Heart left ventricle (tissue), 16 donors: ENCODE measurements around the gene EPN2. TPM values are rescaled to one million over a fixed set of nuclear protein-coding genes. Genes with fewer than 3 reads are reported as not detected.

ENCODE experiments used
- ATAC-seq, 4 donors: fragments of 200-7000 bp; cut with Tn5 transposase; one replicate each; pipeline ENCODE4 v1.9.1; 2020 to 2022; ENCODE audit warnings: moderate library complexity in 4 of 4, mild to moderate bottlenecking in 3 of 4, moderate number of reproducible peaks in 1 of 4
- DNase-seq, 5 donors: peaks; one replicate each; pipeline ENCODE4 v3.0.0-alpha.2; 2020
- H3K27ac ChIP-seq, 12 donors: fragments of 200-600 bp; sonication (generic) in 4 of 12; one replicate each; pipeline versions ENCODE4 v1.5.0 to v1.8.0; 2016 to 2022; ENCODE audit warnings: mild to moderate bottlenecking in 2 of 12
- H3K27me3 ChIP-seq, 9 donors: fragments of 200-600 bp; sonication (generic) in 2 of 9; one replicate each; pipeline versions ENCODE4 v1.5.1 to v1.8.0; 2016 to 2022; ENCODE audit warnings: mild to moderate bottlenecking in 3 of 9
- H3K36me3 ChIP-seq, 9 donors: fragments of 200-600 bp; sonication (generic) in 2 of 9; one replicate each; pipeline versions ENCODE4 v1.5.0 to v1.8.0; 2018 to 2022; ENCODE audit warnings: mild to moderate bottlenecking in 2 of 9
- H3K4me1 ChIP-seq, 12 donors: fragments of 200-600 bp; sonication (generic) in 4 of 12; one replicate each; pipeline versions ENCODE4 v1.5.0 to v1.8.0; 2016 to 2022; ENCODE audit warnings: mild to moderate bottlenecking in 3 of 12
- H3K4me3 ChIP-seq, 12 donors: fragments of 200-600 bp; sonication (generic) in 4 of 12; one replicate each; pipeline versions ENCODE4 v1.5.0 to v1.8.0; 2017 to 2022; ENCODE audit warnings: mild to moderate bottlenecking in 9 of 12, moderate library complexity in 4 of 12
- H3K9me3 ChIP-seq, 12 donors: fragments of 200-600 bp; sonication (generic) in 4 of 12; one replicate each; pipeline versions ENCODE4 v1.5.0 to v1.8.0; 2016 to 2022; ENCODE audit warnings: mild to moderate bottlenecking in 1 of 12
- CTCF ChIP-seq, 12 donors: fragments of 200-600 bp; sonication (generic) in 4 of 12; IDR thresholded peaks; one replicate each; pipeline versions ENCODE4 v1.5.0 to v1.8.0; 2018 to 2022; ENCODE audit warnings: antibody characterized with exemption in 12 of 12, mild to moderate bottlenecking in 5 of 12
- POLR2A ChIP-seq, 2 donors: fragments of 450-650 bp; IDR thresholded peaks; one replicate each; pipeline ENCODE4 v1.6.1; 2017; ENCODE audit warnings: antibody characterized with exemption in 2 of 2, mild to moderate bottlenecking in 2 of 2, moderate library complexity in 2 of 2
- WGBS, 4 donors: extraction: QIAGEN DNeasy Blood & Tissue Kit in 2 of 4; methylation state at CpG; one replicate each; pipeline versions ENCODE4 v1.1.5 to v1.1.7; 2013 to 2018; 5-methylcytosine and 5-hydroxymethylcytosine counted together
- intact Hi-C, 10 donors: fragments of 100-400 bp; cut with DNase I; formaldehyde crosslinking; loops; one replicate each; pipeline versions ENCODE4 v1.11.1 to v1.14.2; 2022
- polyA plus RNA-seq, 2 donors: library from polyadenylated mRNA; stranded (reverse); fragments of 200-250 nt; gene quantifications; one replicate each; pipeline ENCODE4 v1.2.3, GENCODE V29; 2013
- total RNA-seq, 9 donors: library from RNA; depleted of rRNA in 2 of 9; stranded (reverse); fragments of >200 nt in 2 of 9; fragmentation: NEBNext Ultra II Directional in 3 of 9; extraction: Animal tissue kit (Norgen Biotek cat#: 25700) in 3 of 9; gene quantifications; one replicate each; pipeline versions ENCODE4 v1.1.0 to v1.2.4, GENCODE V29; 2016 to 2023
- donor health status: ischemic (EF 13 %, LVEDD 7.1; RV severe dilation, severe dysfunction).
- donor health status: healthy with polysubstance abuse.
- donor health status: DM: no; HTN: yes; CAD: no.
- donor health status: DM: no; HTN: no; CAD: no.
- donor health status: ischemic (EF 25% LVEDD 6.9; RV normal size, moderate dysfunction).
- donor health status: ischemic (EF 25% LVEDD 5.7; RV mildly dilated, moderate dysfunction).
- donor health status: healthy.
- donor health status: DM: yes; HTN: yes; CAD: no.
- donor health status: ischemic (EF 35%, LVEDD 5.7; RV mildly dilated, moderate dysfunction).
- donor health status: nonischemic (EF 11% LVEDD 7.7; RV severe dilation, severe dysfunction).
- donor health status: DM: yes; HTN: yes; CAD: no.
- donor health status: PGD.
- donor health status: ischemic (EF 29% LVEDD 5.4; RV normal size, mild dysfunction).
- donor health status: nonischemic (EF 23%, LVEDD 6.1; RV moderate dilation, normal function).

Gene EPN2
- total and polyA plus RNA-seq, 11 donors, result 26.4 to 114 (median 72.0) TPM

GRCh38 chr17:19315104-19315503, 77.9 kb downstream of the EPN2 start:
- Histone ChIP-seq H3K27ac (peak overlapping the region in 1 of 12 donors; percentile 83), H3K27me3 (peaks cover 0 to 32% (median 0%) of the 10 kb centered on the region in 9 donors), H3K4me3 (no peak overlapping the region), H3K9me3 (no peaks in the 10 kb centered on the region), H3K36me3 (peaks cover 0 to 61% (median 33%) of the 10 kb centered on the region in 9 donors), H3K4me1 (peaks cover 0 to 56% (median 39%) of the 10 kb centered on the region in 12 donors)
- TF ChIP-seq POLR2A (IDR thresholded peaks at IDR 0.05) (no peak), CTCF (IDR thresholded peaks at IDR 0.05) (no peak)
- no peak for ATAC-seq
- 93 to 97% (median 96%) methylated on average over 4 of the region's 4 CpGs for WGBS, 4 donors
- DNase-seq, result no peak
- intact Hi-C loops, result no loop called here

GRCh38 chr17:19316761-19317358, 79.7 kb downstream of the EPN2 start:
- 72 to 79% (median 75%) methylated on average over 3 of the region's 3 CpGs for WGBS, 4 donors
- intact Hi-C loops, result loop anchor here in 1 of 10 donors (1.0 kb wide), 1 partner anchor 21 kb away; no protein-coding TSS in a partner anchor
- ATAC-seq (no peak), DNase-seq (no peak)
- H3K4me1 ChIP-seq, result peaks cover 0 to 63% (median 32%) of the 10 kb centered on the region in 12 donors
- H3K36me3 ChIP-seq, result peaks cover 0 to 55% (median 27%) of the 10 kb centered on the region in 9 donors
- H3K27me3 ChIP-seq, result peaks cover 0 to 30% (median 0%) of the 10 kb centered on the region in 9 donors
- TF ChIP-seq POLR2A (IDR thresholded peaks at IDR 0.05), result no peak
- no peaks in the 10 kb centered on the region for H3K9me3 ChIP-seq
- no peak overlapping the region for H3K4me3 ChIP-seq
- H3K27ac ChIP-seq, result peak overlapping the region in 10 of 12 donors; percentile 28 to 73 (median 51)

- H3K9me3 ChIP-seq, result no peaks in the 10 kb centered on the region
- WGBS, 4 donors, result 36 to 47% (median 42%) methylated on average over 13 to 19 of the region's 19 CpGs
- DNase-seq (peak; percentile 87 to 94 (median 87)), ATAC-seq (peak; percentile 88 to 96 (median 94))
- TF ChIP-seq CTCF (IDR thresholded peaks at IDR 0.05), result peak in 11 of 12 donors; percentile 12 to 64 (median 43)
- no peak for TF ChIP-seq POLR2A (IDR thresholded peaks at IDR 0.05)
- peaks cover 0 to 28% (median 0%) of the 10 kb centered on the region in 9 donors for H3K27me3 ChIP-seq
- H3K27ac ChIP-seq, result peak overlapping the region in 11 of 12 donors; percentile 27 to 73 (median 51)
- intact Hi-C loops, result loop anchor here in 1 of 10 donors (1.0 kb wide), 1 partner anchor 21 kb away; no protein-coding TSS in a partner anchor
- H3K4me3 ChIP-seq, result no peak overlapping the region
- peaks cover 0 to 65% (median 26%) of the 10 kb centered on the region in 12 donors for H3K4me1 ChIP-seq
- peaks cover 0 to 53% (median 24%) of the 10 kb centered on the region in 9 donors for H3K36me3 ChIP-seq
These were observed 80.4 kb downstream of the EPN2 start for GRCh38 chr17:19317359-19318095.

- H3K27ac ChIP-seq, result no peak overlapping the region
- H3K4me1 ChIP-seq, result peaks cover 0 to 56% (median 16%) of the 10 kb centered on the region in 12 donors
- WGBS, 4 donors, result 69 to 80% (median 75%) methylated on average over 6 of the region's 6 CpGs
- no peak for DNase-seq
- H3K4me3 ChIP-seq, result no peak overlapping the region
- H3K9me3 ChIP-seq, result no peaks in the 10 kb centered on the region
- no peak for TF ChIP-seq CTCF (IDR thresholded peaks at IDR 0.05)
- no peak for TF ChIP-seq POLR2A (IDR thresholded peaks at IDR 0.05)
- peaks cover 0 to 27% (median 0%) of the 10 kb centered on the region in 9 donors for H3K27me3 ChIP-seq
- H3K36me3 ChIP-seq, result peaks cover 0 to 48% (median 13%) of the 10 kb centered on the region in 9 donors
- intact Hi-C loops, result no loop called here
- ATAC-seq, result no peak
These were observed 81.4 kb downstream of the EPN2 start for GRCh38 chr17:19318611-19319010.
